Colonic mucosa (tissue), 4 donors: Measurements from ENCODE around the gene ADGRG3. TPM values are rescaled to one million over a fixed set of nuclear protein-coding genes. Genes with fewer than 3 reads are reported as not detected.

Source experiments
- DNase-seq: peaks from one replicate; pipeline ENCODE4 v3.0.0-alpha.2; 2020
- H3K27ac ChIP-seq: fragments of 200-600 bp; one replicate; pipeline ENCODE4 v1.8.0; 2021
- H3K27me3 ChIP-seq: fragments of 200-600 bp; one replicate; pipeline ENCODE4 v1.8.0; 2021
- H3K36me3 ChIP-seq: fragments of 200-600 bp; one replicate; pipeline ENCODE4 v1.8.0; 2021
- H3K4me1 ChIP-seq: fragments of 200-600 bp; one replicate; pipeline ENCODE4 v1.8.0; 2021; ENCODE audit warnings: mild to moderate bottlenecking
- H3K4me3 ChIP-seq: fragments of 200-600 bp; one replicate; pipeline ENCODE4 v1.8.0; 2021
- H3K9ac ChIP-seq, 2 donors: one replicate each; pipeline ENCODE4 v1.7.0; 2013; ENCODE audit warnings: control low read depth in 2 of 2, low read depth in 2 of 2, low read length in 2 of 2
- H3K9me3 ChIP-seq: fragments of 200-600 bp; one replicate; pipeline ENCODE4 v1.8.0; 2021
- intact Hi-C: fragments of 100-400 bp; cut with DNase I; formaldehyde crosslinking; loops from one replicate; pipeline ENCODE4 v1.14.1; 2022
- total RNA-seq, 2 donors: library from RNA; stranded (reverse); fragmentation: NEBNext Ultra II Directional in 1 of 2; extraction: Animal tissue kit (Norgen Biotek cat#: 25700) in 1 of 2; gene quantifications; one replicate each; pipeline ENCODE4 v1.2.1, GENCODE V29; 2021
- TF ChIP-seq, protein P1 (sequence below): fragments of 200-600 bp; IDR thresholded peaks from one replicate; pipeline ENCODE4 v1.8.0; 2022; ENCODE audit warnings: antibody characterized with exemption, mild to moderate bottlenecking
- donor health status: healthy.
- donor health status: DM: no; HTN: no; CAD: no.
- donor health status: DM: no; HTN: no; CAD: no.

The ADGRG3 gene
- total RNA-seq, 2 donors from 2014 or later, result 0.27 to 0.82 TPM

DNA sequence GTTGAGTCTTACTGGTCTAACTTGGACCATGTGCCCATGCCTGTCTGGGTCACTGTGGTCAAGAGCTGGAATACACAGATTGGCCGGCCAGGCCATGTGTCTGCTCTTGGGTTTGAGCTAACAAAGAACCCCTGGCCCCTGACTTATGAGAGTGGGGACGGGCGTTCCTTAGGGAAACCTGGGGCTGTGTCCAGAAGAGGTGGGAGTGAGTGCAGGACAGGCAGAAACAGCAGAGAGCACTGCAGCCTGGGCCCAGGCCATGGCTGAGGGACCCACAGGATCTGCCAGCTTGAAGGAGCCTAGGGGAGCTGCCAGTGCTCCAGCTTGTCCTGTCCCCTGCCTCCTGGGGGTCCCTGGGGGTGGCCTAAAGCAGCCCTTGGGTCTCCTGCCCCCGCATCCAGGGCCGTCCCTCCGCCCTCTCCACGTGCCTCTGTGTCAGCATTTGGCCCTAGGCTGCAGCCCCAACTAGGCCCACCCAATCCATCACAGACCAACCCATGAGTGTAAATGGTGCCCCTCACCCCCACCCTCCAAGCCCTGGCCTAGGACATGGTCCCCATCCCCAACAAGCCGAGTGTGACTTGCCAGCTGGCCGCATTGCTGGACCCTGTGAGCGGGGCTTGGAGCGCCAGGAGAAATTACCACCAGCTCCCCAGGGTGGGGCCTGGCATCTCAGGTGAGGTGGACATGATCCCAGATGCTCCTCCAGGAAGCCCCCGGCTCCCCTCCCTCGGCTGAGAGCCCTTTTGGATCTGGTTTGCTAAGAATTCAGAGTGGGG is 14.0 kb downstream of the ADGRG3 start:
- intact Hi-C loops, result no loop called here
- Histone ChIP-seq H3K4me3 (no peak overlapping the region), H3K9me3 (no peaks in the 10 kb centered on the region), H3K4me1 (no peaks in the 10 kb centered on the region), H3K9ac (no peak overlapping the region), H3K27ac (no peak overlapping the region), H3K36me3 (no peaks in the 10 kb centered on the region), H3K27me3 (no peaks in the 10 kb centered on the region)
- TF ChIP-seq, protein P1, sequence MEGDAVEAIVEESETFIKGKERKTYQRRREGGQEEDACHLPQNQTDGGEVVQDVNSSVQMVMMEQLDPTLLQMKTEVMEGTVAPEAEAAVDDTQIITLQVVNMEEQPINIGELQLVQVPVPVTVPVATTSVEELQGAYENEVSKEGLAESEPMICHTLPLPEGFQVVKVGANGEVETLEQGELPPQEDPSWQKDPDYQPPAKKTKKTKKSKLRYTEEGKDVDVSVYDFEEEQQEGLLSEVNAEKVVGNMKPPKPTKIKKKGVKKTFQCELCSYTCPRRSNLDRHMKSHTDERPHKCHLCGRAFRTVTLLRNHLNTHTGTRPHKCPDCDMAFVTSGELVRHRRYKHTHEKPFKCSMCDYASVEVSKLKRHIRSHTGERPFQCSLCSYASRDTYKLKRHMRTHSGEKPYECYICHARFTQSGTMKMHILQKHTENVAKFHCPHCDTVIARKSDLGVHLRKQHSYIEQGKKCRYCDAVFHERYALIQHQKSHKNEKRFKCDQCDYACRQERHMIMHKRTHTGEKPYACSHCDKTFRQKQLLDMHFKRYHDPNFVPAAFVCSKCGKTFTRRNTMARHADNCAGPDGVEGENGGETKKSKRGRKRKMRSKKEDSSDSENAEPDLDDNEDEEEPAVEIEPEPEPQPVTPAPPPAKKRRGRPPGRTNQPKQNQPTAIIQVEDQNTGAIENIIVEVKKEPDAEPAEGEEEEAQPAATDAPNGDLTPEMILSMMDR, result no peak
- DNase-seq, result no peak

DNA sequence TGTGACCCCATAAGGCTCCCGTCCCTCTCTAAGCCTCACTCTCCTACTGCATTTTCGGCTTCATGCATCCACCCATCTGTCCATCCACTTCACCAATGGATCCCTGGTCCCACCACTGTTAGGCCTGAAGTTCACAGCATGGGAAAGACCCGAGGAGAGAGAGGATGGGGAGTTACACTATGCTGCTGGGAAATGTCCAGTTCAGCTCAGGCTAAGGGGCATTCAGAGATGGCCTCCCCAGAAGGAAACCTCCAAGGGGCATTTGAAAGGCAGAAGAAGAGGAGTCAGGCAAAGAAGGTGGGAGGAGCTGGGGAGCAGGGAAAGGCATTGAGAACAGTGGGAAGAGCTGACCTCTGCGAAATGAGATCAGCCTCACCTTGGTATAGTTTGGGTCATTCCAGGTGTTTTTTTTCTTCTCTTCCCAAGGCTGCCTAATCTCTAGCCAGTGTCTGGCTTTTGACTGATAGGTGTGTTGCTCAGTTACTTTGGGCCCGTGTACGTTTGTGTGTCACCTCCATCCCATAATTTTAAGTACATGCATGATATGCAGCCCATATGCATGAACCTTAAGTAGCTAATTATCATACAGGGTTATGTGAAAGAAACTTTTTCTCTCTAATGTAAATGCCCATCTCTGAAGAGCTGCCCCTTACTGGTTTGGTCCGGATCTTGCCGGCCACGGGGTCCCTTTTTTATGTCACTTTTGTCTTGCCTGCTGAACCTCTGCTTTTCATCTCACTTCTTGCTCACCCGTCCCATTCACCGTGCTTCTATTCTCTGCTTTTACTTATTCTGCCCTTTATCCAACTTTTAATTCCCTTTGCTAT is 14.9 kb downstream of the ADGRG3 start:
- H3K27me3 ChIP-seq, result no peaks in the 10 kb centered on the region
- no peaks in the 10 kb centered on the region for H3K9me3 ChIP-seq
- H3K4me3 ChIP-seq, result no peak overlapping the region
- DNase-seq, result no peak
- H3K36me3 ChIP-seq, result no peaks in the 10 kb centered on the region
- intact Hi-C loops, result no loop called here
- H3K27ac ChIP-seq, result no peak overlapping the region
- TF ChIP-seq, protein P1, result no peak
- no peaks in the 10 kb centered on the region for H3K4me1 ChIP-seq
- H3K9ac ChIP-seq, result no peak overlapping the region

DNA sequence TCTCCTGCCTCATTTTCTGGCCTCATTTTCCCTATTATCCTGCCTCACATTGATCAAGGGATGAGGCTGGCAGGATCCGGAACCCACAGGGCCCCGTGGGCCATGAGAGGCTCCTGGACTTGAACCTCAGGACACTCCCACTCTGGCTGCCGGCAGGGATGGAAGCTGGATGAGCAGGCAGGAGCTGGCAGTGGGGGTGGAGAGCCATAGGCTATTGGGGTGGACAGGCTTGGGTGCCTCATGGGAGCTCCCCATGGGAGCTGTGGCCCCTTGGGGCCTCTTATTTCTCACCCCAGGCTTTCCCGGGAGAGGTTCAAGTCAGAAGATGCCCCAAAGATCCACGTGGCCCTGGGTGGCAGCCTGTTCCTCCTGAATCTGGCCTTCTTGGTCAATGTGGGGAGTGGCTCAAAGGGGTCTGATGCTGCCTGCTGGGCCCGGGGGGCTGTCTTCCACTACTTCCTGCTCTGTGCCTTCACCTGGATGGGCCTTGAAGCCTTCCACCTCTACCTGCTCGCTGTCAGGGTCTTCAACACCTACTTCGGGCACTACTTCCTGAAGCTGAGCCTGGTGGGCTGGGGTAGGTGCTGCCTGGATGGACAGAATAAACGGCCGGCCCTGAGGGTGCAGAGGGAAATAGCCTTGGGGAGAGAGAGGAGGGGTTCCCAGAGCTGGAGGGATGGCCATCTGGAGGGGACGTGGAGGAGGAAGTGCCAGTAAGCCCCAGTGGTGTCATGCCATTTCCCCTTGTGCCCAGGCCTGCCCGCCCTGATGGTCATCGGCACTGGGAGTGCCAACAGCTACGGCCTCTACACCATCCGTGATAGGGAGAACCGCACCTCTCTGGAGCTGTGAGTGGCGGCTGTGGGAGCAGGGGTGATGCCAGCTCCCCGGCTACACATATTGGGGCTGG is 15.8 kb downstream of the ADGRG3 start:
- DNase-seq, result no peak
- no peak overlapping the region for H3K4me3 ChIP-seq
- TF ChIP-seq, protein P1, result no peak
- no peak overlapping the region for H3K27ac ChIP-seq
- H3K9ac ChIP-seq, result no peak overlapping the region
- no peaks in the 10 kb centered on the region for H3K4me1 ChIP-seq
- intact Hi-C loops, result no loop called here
- H3K36me3 ChIP-seq, result no peaks in the 10 kb centered on the region
- no peaks in the 10 kb centered on the region for H3K27me3 ChIP-seq
- H3K9me3 ChIP-seq, result no peaks in the 10 kb centered on the region

DNA sequence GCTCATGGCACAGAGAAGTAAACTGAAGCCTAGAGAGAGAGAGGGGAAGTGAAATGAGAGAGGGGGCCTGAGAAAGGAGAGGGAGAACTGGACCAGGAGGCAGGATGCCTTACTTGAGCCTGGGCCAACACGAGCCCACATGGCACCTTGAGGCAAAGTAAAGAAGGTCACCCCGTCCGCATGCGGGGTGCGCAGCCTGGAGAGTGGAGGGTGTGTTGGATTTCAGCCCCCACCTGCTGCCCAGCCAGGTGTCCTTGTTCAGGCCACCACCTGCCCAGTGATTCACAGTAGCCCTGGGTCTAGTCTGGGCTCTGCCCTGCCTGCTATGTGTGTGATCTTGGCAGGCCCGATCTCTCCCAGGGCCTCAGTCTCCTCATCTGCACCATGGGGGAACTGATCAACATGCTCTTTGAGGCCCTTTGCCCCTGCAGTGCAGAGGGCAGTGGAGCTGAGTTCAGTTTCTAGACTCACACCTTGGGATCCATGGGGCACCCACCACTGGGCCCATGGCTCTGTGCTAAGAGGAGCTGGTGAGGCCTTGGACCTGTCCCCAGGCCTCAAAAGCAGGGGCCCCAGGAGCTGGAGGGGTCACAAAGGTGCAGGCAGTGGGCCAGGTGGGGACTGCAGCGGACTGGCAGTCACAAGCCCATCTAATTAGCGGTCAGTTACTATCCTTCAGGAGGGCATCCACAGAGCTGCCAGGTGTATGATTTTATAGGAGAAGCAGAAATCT is 16.7 kb downstream of the ADGRG3 start:
- TF ChIP-seq, protein P1, result no peak
- H3K9me3 ChIP-seq, result no peaks in the 10 kb centered on the region
- no peak overlapping the region for H3K9ac ChIP-seq
- H3K4me1 ChIP-seq, result no peaks in the 10 kb centered on the region
- no peak overlapping the region for H3K27ac ChIP-seq
- H3K27me3 ChIP-seq, result no peaks in the 10 kb centered on the region
- intact Hi-C loops, result no loop called here
- H3K36me3 ChIP-seq, result no peaks in the 10 kb centered on the region
- H3K4me3 ChIP-seq, result no peak overlapping the region
- no peak for DNase-seq

DNA sequence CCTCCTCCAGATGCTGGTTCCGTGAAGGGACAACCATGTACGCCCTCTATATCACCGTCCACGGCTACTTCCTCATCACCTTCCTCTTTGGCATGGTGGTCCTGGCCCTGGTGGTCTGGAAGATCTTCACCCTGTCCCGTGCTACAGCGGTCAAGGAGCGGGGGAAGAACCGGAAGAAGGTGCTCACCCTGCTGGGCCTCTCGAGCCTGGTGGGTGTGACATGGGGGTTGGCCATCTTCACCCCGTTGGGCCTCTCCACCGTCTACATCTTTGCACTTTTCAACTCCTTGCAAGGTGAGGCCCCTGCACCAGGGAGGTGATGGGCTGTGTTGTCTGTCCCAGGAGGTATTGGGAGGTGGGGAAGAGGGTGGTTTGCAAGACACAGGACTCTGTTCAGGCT is 17.5 kb downstream of the ADGRG3 start:
- Histone ChIP-seq H3K4me1 (no peaks in the 10 kb centered on the region), H3K4me3 (no peak overlapping the region), H3K9ac (no peak overlapping the region), H3K36me3 (no peaks in the 10 kb centered on the region), H3K27ac (no peak overlapping the region), H3K27me3 (no peaks in the 10 kb centered on the region), H3K9me3 (no peaks in the 10 kb centered on the region)
- intact Hi-C loops, result no loop called here
- no peak for DNase-seq
- TF ChIP-seq, protein P1, result no peak
